NOMO-1 treated with DMSO at 0.1 percent for 48 hours (cell line): Measurements from ENCODE around the gene NKD2.
"Not testable (repeated sequence)": the region's sequence is repeated elsewhere in the genome, so short reads cannot be mapped to it uniquely, and the experiment has no call there.

Experiments
- DNase-seq: peaks from one replicate; lab custom pipeline; 2025; ENCODE audit not compliant: unreplicated experiment; lab: John Stamatoyannopoulos, UW

The NKD2 gene

DNA sequence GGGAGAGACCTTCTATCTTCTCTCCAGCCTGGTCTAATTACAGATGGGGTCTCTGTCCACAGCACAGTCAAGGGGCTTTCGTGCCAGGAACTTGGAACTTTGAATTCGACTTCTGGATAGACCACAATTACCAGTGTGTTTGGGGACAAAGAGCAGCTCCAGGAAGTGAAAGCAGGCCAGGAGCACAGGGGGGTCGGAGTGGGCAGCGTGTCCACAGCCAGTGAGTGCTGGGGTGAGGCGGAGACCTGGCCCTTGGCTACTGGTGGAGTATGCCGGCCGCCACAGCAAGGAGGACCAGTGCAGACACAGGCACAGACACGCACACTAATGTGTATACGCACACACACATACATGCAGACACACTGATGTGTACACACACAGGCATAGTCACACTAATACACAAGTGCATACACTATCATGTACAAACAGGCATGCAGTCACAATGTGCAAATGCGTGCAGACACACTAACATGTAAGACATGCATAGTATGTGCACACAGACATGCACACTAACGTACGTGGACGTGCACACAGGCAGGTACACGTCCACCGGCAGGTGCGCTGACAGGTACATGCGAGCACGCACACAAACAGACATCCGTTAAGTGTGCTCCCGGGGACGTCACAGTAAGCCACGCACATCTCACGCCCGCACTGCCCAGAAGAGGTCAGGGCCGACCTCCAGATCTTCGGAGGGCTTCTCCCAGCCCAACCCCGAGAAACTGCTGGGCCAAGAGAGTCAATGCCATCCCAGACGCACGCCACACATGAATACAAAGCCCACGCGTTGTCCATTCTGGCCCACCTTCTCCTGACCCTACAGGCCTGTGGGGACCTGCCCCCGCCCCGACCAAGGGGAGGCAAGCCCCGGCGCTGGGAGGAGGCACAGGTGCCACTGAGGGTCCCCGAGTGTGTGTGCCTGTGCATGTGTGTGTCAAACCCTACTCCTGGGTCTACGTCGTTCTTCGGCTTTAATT lies 46.5 kb downstream of the NKD2 start:
- no peak for DNase-seq

DNA sequence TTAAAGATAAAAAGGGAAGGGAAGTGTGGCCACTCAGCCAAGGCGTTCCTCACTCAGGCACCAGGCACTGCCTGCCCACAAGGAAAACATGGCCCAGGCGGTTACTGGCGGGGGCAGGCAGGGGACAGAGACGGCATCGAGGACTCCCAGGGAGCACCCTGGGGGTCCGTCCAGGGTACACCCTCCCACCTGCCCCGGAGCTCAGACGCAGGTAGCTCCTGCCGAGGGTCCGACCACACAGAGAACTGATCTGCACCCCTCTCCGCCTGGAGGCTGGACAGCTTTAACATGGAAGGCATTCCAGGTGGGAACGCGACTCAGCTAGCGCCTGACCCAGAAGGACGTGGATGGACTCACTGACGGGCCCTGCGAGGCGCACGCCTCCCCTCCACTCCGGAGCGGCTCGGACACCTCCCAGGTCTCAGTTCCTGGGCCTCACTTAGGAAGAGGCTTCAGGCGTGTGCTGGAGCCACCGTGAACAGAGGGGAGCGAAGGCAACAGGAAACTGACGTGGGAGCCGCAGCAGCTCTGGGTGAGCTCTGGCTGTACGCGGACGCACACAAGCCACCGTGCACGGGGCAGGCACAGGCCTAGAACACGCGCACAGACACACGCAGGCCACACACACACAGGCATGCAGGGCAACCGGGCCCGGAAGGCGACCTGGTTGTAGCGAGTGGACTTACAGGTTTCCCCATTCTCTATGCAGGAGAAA lies 47.5 kb downstream of the NKD2 start:
- DNase-seq, result no peak

DNA sequence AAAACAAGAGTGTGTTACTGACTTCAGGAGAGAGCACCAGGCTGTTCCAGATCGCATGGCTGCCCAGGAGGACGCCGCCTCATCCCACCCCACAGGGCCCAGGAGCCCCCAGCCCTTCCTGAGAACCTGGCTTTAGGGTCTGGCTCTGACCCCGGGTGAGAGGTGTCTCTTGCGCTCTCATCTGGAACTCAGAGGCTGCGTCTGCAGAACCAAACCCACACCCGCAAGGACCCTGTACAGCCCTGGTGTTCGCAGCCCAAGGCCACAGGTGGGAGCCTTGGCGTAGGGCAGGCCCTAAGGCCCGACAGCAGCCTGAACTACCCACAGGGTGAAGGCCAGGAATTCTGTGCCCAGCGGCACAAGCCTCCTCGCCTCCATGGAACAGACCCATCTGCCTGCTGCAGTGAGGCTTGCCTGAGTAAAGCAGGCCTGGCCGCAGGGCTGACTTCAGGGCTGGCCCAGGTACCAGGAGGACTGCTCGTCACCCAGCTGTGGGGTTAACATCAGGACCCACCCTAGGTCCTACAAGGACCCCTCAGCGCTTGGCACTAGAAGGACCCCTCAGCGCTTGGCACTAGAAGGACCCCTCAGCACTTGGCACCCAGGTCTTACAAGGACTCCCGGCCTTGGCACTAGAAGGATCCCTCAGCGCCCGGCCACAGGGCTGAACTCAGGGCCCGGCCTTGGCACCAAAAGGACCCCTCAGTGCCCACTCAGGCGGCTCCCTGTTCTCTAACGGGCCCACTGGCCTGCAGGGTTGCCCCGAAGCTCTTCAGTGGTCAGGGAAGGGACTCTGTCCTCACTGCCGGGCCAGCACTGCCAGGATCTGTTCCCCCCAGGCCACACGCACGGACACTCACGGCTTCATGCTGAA lies 48.2 kb downstream of the NKD2 start:
- no peak for DNase-seq

DNA sequence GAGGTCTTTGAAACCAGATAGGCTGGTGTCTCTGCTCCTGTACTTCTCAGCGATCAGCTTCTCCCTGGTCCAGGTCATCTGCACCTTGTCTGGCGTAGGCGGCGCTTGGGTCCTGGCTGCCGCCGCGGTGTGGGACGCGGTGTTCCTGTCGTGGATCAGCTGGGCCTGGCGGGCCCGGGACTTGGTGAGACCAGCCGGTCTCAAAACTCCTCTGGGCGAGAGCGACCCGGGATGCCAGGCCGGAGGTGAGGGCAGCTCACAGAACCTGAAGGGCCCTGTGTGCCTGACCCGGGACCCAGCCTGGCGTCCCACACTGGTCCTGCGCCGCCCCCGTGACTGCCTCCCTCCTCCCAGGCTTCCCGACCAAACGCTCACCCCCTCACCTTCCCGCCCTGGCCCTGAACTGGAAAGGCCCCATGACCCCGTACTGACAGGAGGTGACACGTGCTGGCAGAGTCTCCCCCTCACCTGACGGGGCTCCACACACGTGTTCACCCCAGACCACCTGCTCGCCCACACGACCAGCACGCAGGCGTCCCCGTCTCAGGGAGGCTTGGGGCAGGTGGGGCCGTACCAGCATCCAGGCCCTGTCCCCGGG lies 49.0 kb downstream of the NKD2 start:
- no peak for DNase-seq

DNA sequence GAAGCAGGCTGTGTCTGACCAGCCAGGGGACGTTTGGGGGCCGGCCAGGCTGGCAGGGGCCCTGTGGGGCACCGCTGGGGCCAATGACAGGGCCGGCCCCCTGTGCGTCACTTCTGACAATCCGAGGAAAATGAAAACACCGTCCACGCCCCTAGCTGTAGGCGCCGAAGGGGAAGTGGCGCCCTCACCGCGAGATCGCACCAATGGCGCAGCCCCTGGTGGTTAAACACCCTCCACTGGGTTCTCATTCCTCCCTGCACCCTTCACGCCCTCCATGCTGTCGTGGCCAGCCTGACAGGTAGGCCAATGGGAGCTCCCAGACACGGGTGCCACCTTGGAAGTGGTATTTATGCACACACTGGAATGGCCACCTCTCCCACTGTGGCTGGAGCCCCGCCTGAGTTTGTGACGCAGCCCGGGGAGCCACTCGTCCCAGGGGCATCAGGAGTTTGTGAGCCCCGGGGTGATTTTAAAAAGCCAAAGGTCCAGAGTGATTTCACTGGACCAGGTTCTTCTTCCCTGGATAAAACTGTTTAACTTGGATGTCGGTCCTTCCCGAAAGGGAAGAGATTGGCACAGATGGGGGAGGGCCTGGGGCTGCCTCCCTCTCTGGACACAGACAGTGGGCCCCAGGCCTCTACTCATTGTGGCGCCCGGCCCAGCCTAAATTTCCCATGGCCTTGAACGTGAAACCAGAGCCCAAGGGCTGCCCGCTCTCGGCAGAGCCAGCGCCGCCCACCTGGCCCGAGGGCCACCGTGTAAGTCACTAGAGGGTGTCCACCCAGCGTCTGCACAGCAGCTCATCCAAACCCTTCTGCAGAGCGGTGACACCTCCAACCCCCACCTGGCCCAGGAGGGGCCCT lies 49.7 kb downstream of the NKD2 start:
- DNase-seq, result no peak

DNA sequence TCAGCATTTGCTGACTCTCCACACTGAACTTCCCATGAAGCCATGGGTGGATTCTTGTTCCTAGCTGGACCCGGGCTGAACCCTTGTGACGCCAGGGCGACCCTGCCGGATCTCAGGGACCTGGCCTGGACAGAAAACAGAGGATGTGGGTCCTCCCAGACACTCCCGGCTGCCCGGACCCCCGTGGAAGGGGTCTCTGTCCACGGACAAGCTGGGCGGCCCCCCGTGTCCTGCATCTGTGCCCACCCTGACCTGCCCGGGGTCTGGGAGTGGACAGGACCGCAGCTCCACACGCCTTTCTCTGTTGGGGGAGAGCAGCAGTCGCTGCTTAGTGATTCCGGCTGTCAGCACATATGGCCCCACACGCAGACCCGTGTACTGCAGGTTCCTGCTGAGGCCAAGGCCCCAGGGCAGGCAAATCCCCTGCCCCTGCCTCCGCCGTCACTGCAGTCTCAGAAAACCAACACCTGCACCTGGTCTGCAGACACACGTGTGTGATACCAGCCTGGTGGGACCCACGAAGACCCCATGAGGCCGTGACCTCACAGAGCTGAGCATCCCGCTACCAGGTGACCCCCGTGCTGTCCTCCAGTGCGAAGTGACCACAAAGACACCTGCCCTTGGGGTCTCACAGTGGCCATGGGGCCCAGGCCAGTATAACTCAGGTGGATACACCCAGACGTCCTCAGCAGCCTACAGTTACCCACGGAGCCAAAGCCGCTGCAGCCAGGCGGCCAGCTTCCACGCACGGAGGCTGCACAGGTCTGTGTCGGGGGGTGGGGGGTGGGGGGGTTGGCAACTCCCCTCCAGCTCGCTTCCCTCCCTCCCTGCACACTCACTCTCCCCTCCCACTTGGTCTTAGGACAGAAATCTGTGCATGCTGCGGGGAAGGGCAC lies 50.6 kb downstream of the NKD2 start:
- DNase-seq, result no peak

DNA sequence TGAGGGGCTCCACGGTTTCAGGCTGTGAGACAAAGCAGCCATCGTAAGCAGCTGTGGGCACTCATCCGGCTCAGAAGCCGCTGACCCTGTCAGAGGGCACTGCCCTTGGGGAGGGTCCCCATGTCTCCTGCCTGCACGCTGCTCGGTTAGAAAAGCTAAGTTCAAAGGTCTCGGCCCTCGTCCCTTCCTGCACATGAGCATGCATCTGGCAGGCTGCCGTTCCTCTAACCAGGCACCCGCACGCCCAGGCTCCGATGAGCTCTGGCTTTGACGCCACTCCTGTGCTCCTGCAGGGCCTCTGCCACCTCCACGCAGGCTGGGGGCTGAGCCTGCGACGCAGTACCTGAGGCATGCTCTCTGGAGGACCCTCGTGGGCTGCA lies 51.3 kb downstream of the NKD2 start:
- DNase-seq, result no peak

DNA sequence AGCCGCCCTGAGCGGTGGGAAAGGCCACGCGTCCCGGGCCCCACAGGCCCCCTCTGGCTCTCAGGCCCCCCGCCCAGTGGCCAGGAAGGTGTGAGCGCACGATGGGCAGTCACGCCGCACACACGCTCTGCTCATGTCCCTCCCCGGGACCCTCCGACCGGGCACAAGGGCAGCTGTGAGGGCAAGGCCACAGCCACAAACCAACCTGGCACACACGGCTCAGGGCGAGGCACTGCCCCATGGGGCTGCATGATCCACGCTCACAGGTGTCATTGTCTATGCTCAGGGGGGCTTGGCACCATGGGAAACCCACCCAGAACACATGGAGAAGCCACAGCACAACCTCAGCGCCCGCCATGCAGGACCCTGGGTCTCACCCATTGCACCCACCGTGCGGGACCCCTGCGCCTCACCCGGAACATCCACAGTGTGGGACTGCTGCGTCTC lies 52.0 kb downstream of the NKD2 start:
- no peak for DNase-seq

DNA sequence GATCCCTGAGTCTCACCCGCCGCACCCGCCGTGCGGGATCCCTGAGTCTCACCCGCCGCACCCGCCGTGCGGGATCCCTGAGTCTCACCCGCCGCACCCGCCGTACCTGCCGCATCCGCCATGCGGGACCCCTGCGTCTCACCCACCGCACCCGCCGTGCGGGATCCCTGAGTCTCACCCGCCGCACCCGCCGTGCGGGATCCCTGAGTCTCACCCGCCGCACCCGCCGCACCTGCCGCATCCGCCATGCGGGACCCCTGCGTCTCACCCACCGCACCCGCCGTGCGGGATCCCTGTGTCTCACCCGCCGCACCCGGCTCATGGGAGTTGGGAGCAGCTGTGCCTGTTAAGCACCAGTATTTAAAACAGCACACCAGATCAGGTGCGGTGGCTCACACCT lies 52.7 kb downstream of the NKD2 start:
- DNase-seq, result not testable (repeated sequence)

DNA sequence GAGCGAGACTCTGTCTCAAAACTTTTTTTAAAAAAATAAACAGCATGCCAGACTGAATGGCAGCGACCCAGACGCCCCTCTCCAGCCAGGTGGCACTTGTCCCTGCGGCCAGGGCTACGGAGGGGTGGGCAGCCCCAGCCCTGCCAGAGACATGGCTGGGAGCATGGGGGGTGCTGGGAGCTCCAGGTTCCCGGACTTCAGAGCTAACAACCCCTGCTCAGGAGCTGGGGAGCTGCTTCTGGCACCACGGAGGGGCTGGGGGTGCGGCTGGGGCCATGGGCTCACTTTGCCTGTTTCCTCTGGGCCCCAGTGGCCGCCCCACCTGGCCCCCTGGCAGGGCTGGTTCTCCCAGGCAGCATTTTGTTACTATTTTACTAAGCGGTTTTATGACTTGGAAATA lies 53.3 kb downstream of the NKD2 start:
- DNase-seq, result no peak

DNA sequence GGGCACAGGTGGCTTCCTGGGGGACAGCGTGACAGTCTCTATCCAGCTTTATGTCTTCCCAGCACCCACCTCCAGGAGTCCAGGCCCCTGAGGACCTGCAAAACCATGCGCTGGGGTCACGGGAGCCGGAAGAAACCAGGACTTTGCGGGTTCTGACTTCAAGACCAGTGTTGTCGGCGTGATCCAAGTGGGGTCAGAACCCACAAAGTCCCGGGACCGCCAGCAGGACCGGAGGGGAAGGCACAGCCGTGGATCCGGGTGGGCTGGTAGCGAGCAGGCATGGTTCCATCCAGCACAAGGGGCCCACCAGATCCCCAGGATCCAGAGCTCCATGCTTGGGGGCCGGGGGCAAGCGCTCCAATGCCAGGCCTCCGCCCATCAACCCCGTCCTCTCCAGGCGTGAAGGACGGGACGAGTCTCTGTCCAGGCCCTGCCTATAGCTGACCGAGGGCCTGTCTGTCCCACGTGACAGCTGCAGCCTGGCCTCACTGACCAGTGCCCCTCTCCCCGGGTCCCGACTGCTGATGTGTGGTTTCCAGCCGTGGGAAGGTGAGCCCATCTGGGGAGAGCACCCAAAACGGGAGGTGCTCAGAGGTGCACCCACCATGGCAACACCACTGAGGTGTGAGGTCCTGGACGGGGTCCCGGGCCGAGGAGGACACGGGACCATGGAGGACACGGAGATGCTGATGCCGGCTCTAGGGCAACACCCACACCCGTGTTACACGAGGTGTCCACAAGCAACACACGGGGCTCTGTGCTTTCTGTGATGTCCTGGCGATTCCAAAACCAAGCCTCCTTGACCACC lies 54.4 kb downstream of the NKD2 start:
- DNase-seq, result no peak

DNA sequence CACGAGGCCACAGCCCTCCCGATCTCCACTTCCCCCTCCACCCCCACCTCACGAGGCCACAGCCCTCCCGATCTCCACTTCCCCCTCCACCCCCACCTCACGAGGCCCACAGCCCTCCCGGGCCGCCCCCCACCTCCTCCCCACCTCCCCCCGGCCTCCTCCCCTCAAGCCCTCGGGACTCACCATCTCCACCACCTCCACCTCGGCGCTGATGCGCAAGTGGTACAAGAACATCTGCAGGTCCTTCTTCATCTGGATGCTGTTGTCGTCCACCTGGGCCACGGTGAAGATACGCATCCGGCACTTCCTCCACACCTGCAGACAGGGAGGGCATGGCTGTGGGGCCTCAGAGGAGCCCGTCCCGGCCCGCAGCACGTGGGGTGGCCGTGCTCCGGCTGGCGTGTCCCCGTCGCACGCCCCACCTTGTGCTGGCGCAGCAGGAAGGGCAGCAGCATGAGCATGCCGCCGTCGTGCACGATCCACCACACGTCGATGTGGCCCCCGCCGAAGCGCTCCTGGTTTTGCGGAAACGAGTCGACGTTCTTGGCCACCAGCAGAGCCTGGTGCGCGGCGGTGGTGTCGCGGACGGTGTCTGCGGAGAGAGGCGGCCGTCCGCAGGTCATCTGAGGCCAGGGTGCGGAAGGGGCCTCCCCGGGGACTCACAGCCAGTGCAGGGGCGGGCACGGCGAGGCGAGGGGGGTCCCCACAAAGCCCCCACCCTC lies 55.2 kb downstream of the NKD2 start:
- no peak for DNase-seq

DNA sequence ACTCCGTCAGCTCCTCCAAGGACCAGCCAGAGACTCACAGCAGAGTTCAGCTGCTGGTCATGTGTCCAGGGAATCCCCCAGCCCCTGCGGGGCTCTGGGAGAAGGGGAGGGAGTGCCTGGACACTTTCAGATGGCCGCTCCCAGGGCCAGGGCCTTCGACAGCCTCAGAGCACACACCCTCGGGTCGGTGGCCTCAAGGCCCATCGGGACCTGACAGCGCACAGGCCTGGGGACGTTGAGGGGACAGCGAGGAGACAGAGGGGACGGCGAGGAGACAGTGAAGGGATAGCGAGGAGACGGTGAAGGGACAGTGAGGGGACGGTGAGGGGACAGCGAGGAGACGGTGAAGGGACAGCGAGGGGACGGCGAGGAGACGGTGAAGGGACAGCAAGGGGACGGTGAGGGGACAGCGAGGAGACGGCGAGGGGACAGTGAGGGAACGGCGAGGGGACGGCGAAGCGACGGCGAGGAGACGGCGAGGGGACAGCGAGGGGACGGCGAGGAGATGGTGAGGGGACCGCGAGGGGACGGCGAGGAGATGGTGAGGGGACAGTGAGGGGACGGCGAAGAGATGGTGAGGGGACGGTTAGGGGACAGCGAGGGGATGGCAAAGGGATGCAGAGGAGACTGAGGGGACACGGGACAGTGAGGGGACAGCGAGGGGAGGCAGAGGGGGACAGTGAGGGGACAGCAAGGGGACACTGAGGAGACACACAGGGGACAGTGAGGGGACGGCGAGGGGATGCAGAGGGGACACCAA lies 56.0 kb downstream of the NKD2 start:
- DNase-seq, result no peak

DNA sequence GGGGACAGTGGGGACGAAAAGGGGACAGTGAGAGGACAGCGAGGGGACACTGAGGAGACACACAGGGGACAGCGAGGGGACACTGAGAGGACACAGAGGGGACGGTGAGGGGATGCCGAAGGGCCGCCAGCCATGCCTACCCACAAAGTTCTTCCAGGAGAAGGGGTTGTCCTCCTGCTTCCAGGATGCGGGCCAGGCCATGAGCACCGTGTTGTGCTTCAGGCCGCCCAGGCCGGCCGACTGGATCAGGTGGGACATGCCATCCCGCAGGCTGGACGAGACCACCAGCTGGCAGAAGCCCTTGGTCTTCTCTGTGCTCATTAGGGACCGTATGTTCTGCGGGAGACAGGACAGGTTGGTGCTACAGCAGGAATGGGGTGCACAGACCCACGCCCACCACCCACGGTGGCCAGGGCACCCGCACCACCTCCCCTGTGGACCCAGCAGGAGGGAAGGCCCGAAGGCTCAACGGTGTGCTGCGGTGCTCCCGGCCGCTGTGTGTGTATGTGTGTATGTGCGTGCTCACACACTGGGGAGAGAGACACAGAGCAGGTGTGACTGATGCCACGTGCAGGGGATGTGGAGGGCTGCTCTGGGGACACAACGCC lies 56.6 kb downstream of the NKD2 start:
- no peak for DNase-seq

DNA sequence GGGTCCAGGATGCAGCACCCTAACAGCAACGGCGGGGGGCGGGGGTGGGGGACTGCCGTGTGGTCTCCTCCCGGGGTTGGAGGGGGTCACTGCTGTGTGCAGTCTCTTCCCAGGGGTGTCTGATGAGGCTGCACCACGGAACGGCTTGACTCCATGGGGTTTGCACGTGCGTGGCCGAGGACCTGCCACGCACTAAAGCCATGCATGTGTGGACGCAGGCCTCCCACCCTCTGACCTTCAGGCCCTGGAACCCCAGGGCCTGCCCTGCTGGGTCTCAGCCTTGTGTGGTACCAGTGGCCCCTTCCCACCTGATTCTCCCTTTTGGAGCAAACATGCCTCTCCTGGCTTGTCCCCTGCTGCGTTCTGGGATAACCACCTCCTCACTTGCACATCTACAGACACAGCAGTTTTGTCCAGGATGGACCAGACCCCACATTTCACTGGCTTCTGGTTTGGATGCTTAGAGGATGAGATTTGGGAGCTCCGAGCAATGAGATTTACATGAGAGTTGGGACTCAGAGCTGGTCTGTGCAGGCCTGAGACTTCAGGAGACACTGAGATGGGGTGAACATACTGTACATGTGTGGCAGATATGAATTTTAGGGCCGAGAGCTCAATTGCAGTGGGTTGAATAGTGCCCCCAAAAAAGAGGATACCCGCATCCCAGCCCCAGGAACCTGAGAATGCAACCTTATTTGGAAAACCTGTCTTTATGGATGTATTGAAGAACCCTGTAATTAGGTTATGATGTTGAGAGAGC lies 57.5 kb downstream of the NKD2 start:
- DNase-seq, result no peak

DNA sequence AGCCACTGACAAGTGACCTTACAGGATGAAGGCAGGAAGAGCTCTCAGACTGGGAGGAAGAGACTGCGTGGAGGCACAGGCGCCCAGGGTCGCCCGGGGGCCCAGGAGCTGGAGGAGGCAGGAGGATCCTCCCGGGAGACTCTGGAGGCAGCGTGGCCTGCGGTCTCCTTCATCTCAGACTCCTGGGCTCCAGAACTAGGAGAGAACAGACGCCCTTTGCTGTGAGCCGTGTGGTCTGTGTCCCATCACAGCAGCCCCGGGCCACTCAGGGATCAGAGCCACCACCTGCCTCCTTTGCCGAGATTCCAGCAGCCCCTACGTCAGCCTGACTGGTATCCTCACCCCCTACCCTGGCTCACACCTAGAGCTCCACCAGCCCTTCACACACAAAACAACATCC lies 58.1 kb downstream of the NKD2 start:
- no peak for DNase-seq
